NCI-H2196 (cell line): ENCODE results near the gene SYN1.
"Not testable (repeated sequence)": the region's sequence is repeated elsewhere in the genome, so short reads cannot be mapped to it uniquely, and the experiment has no call there.

ENCODE experiments used
- DNase-seq: peaks from one replicate; lab custom pipeline; 2025; ENCODE audit not compliant: unreplicated experiment; lab: John Stamatoyannopoulos, UW

Gene SYN1

DNA sequence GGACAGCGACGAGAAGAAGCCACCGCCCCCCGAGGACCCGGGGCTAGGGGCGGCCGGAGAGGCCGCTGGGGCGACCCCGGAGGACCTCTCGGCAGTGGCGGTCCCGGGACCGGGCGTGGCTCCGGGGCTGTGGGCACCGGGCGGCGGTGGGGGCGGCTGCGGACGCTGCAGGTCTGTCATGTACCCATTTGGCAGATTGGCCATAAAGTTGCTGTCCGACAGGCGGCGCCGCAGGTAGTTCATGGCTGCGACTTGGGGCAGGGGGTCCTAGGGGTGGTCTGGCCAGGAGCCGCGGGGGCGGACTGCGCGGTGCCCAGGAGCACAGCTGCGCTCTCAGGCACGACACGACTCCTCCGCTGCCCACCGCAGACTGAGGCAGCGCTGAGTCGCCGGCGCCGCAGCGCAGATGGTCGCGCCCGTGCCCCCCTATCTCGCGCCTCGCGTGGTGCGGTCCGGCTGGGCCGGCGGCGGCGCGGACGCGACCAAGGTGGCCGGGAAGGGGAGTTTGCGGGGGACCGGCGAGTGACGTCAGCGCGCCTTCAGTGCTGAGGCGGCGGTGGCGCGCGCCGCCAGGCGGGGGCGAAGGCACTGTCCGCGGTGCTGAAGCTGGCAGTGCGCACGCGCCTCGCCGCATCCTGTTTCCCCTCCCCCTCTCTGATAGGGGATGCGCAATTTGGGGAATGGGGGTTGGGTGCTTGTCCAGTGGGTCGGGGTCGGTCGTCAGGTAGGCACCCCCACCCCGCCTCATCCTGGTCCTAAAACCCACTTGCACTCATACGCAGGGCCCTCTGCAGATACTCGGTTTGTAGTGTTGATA, at the start of gene SYN1:
Gene SYN1 (minus strand): TSS at position 372 of the 817 bp plus-strand sequence. CDS start 129 bp downstream, at position 243.
- DNase-seq: peak; percentile 79

- DNase-seq: not testable (repeated sequence)
These were observed 46.1 kb upstream of the SYN1 start for GRCh38 chrX:47665797-47666196.

- DNase-seq: no peak
These were observed 45.1 kb upstream of the SYN1 start for GRCh38 chrX:47664737-47665136.

- no peak for DNase-seq
These were observed 42.5 kb upstream of the SYN1 start for GRCh38 chrX:47662144-47662657.

DNA sequence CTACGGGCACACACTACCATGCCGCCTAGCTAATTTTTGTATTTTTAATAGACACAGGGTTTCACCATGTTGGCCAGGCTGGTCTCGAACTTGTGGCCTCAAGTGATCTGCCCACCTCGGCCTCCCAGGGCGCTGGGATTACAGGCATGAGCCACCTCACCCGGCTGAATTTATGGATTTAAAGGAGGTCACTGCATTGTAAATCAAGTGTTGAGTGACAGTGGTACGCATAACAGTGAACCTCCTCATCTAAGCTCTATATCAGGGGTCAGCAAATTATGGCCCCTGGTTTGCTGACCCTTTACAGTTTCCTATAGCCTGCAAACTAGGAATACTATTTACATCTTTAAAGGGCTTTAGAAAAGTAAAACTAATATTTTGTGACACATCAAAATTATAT, 41.9 kb upstream of the SYN1 start:
- DNase-seq: no peak

- DNase-seq: no peak
These were observed 39.7 kb upstream of the SYN1 start for GRCh38 chrX:47659421-47659726.

GRCh38 chrX:47658684-47659420, 39.2 kb upstream of the SYN1 start, which contains the start of gene UXT:
TSS of gene UXT (minus strand) at chrX:47659180. CDS start at chrX:47658927, 253 bp downstream.
- peak; percentile 90 for DNase-seq

DNA sequence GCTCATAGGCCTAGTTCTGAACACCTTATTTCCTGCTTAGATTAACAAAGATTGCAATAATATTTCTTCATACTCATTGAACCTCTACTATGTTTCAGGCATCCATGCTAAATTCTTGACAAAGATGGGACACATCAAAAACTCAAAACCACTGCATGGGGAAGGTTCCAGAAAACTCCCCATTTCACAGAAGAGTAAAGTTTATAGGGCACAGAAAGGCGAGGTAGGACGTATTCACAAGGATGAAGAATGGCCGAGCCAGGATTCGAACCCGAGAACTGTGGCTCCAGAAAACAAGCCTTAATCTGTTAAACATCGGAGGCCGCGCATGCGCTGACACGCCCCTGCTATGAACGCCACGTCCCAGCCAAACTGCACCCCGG, 38.6 kb upstream of the SYN1 start:
- DNase-seq: no peak

DNA sequence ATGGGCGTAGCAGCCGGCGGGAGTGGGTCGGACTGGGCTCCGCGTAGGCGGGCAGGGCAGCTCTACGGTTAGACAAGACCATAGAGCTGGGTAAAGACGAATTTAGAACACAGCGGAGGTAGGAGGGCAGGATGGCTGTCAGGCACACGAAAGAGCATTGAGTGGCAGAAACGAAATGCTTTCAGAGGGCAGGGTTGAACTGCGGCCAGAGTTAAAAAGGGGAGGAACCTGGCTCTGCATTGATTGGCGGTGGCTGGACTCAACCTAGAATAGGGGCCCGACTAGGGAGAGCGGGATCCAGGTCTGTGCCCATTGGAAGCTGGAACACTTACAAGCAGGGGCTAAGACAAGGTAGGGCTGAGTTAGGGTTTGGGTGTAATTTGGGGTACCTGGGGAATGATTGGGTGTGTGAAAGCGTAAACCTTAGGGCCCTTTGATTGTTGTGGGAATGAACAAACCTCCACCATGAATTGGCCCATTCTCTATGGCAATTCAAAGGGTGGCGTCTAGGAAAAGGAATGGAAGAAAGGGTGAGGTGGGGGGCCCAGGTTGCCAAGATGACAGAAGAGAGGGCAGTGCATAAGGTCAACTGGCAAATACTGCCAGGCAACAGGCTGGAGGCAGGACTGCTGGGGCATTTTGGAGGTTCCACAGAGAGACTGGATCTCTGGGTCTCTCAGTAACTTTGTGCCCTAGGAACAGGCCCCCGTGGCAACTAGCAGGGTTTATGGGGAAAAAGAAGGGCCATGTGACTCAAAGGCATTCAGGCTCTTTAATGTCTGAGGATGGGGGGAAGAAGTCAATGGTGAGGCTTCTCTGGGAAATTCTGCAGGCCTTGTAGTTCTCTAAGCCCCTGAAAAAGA, 31.6 kb upstream of the SYN1 start:
- no peak for DNase-seq

DNA sequence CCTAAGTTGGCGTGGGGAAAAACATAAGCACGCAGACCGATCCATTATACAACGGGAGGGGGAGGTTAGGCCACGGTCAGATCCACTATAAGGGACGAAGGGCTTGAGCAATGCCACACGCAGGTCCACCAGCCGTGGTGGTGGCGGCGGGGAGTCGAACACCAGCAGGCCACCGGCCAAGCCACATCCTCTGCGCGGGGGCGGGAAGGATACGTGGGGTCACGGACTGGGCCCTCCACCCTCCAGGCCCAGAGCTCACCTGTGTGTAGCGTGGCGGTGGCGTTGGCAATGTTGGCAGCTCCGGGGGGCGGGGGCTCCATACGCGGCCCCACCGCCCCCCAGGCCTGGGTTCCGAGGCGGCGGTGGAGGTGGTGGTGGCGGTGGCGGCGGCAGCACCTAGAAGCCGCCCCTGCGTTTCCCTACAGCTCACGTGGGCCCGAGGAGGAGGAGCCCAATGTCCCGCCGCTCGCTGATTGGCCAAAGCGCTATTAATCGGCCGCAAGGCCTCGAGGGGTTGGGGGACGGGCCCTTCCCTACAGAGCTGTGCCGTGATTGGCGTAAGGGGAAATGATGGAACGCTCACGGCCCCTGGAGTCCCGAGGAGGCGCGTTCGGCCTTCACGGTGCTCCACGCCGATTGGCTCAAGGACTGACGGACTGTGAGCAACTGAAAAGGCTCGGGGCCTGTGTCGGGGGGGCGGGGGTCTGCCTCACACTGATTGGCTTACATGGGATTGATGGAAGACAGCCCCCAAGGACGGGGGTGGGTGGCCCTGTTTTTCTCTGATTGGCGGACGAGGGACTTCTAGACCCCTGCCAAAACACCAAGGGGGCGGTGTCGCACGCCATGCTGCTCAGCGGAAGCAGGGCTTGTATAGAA, 30.7 kb upstream of the SYN1 start, which contains the start of gene ELK1:
Gene ELK1 (minus strand): TSS at position 400 of the 879 bp plus-strand sequence. CDS start 9,122 bp downstream, outside the sequence.
- peak; percentile 92 for DNase-seq

GRCh38 chrX:47649781-47650163, 30.1 kb upstream of the SYN1 start:
- no peak for DNase-seq

DNA sequence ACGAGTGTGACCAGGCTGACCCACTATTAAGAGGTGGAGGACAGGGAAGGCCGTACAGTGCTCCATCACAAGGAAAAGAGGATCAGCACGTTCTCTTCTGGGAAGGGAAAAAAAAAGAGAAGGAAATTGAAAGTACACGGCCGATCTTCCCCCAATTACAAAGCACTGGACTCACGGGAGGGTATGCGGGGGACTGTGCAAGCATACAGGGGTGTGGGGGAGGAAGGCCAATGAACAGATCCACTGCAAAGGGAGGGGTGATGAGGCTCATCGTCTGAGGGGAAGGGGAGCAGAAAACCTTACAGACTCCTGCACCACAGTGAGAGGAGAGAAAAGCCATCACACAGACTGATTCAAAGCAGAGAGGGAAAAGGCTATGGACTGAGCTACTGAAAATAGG, 29.6 kb upstream of the SYN1 start:
- no peak for DNase-seq

GRCh38 chrX:47648376-47648775, 28.7 kb upstream of the SYN1 start:
- no peak for DNase-seq

- DNase-seq: no peak
These were observed 27.0 kb upstream of the SYN1 start for GRCh38 chrX:47646636-47647035.

DNA sequence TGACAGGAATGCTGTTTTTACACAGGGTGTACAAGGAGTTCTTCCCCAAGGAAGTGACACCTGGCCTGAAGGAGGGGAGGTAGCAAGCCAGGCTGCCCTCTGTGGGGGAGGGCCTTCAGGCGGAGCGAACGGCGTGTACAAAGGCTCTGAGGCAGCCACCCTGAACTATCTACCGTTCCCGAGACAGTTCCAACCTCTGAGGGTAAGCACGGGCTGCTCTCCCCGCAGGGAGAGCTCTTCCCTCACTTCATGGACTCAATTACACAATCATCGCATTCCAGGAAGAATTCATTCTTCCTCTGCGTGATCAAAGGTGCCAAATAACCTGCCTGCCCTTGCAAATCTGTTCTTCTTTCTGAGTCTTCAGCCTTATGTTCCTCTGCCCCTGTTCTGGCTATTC, 25.9 kb upstream of the SYN1 start:
- DNase-seq: no peak

- DNase-seq: no peak
These were observed 25.0 kb upstream of the SYN1 start for GRCh38 chrX:47644557-47645091.

DNA sequence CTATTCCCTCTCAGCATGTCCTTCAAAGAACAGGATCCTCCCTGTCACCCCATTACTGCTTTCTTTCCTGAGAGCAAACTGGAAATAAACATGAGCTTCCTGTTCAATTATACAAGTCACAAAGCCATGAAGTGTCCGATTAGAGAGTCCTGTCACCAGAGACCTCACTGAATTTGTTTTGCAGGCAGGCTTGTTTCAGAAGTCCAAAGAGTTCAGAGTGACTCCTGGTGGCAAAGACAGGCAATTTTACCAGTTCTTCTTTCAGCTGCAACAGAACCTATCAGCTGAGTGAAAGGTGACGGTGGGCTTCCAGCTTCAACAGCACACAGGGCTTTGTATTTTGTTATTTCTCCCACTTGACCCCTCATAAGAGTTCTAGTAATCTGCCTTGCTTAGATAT, 24.3 kb upstream of the SYN1 start:
- DNase-seq: peak; percentile 2

DNA sequence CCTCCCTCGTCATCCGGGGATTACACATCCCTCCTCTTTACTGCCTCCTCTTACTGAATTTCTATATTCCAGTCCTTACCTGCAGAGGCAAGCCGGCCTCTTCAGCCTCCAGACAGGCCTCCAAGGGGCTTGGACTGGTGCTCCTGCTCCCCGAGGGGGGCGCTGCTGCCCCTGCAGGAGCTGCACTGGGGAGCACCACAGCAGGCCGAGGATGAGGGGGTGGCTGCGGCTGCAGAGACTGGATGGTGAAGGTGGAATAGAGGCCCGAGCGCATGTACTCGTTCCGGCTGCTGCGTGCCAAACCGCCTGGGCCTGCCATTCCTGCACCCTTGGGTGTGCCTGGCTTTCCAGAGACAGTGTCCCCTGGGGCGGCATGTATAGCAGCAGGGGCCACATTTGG, 19.2 kb upstream of the SYN1 start:
- no peak for DNase-seq

GRCh38 chrX:47637546-47638195, 18.0 kb upstream of the SYN1 start:
- DNase-seq: no peak
